Fibroblast of skin of back (primary cell): ENCODE results near the gene FREM2.

Experiments
- DNase-seq: peaks from one replicate; pipeline ENCODE4 v3.0.0-alpha.2; 2013

The FREM2 gene

DNA sequence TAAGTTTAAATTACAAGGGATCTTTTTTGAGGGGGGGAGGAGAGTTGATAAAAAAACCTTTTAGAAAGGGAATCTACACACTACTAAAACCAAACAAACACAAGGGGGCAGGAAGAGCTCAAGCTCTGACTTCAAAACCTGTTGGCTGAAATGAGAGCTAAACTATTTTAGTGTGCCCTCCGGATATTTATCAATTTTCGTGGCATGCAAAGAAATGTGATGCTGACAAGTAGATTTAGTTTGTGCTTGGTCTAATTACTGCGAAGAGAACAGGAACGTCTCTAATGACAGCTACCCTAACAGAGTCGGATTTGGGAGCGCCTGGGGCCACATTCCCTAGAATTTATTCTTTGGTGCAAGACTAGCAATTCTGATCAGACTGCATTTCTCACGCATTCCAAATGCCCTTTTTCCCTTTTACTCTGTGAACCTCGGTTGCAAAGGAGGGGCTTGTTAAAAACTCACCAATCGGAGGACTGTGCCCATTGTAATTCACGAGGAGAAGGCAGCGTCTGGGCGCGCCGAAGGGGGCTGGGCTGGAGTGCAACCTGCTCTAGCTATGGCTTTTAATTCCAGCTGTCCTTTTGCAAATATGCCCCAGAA lies 802 bp upstream of the FREM2 start:
- no peak for DNase-seq

DNA sequence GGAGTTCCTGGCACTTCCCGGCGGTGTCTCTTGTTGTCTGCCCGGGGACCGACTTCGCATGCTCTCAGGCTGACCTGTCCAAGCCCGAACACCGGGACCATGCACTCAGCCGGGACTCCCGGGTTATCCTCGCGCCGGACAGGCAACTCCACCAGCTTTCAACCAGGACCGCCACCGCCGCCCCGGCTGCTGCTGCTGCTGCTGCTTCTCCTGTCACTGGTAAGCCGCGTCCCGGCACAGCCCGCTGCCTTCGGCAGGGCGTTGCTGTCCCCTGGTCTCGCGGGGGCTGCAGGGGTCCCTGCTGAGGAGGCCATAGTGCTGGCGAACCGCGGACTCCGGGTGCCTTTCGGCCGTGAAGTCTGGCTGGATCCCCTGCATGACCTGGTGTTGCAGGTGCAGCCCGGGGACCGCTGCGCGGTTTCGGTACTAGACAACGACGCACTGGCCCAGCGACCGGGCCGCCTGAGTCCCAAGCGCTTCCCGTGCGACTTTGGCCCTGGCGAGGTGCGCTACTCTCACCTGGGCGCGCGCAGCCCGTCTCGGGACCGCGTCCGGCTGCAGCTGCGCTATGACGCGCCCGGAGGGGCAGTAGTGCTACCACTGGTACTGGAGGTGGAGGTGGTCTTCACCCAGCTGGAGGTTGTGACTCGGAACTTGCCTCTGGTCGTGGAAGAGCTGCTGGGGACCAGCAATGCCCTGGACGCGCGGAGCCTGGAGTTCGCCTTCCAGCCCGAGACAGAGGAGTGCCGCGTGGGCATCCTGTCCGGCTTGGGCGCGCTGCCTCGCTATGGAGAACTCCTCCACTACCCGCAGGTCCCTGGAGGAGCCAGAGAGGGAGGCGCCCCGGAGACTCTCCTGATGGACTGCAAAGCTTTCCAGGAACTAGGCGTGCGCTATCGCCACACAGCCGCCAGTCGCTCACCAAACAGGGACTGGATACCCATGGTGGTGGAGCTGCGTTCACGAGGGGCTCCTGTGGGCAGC lies 661 bp downstream of the FREM2 start:
- DNase-seq = no peak

- DNase-seq = no peak
These were observed 1.8 kb downstream of the FREM2 start for GRCh38 chr13:38688674-38689073.

- no peak for DNase-seq
These were observed 3.4 kb downstream of the FREM2 start for GRCh38 chr13:38690231-38690630.

DNA sequence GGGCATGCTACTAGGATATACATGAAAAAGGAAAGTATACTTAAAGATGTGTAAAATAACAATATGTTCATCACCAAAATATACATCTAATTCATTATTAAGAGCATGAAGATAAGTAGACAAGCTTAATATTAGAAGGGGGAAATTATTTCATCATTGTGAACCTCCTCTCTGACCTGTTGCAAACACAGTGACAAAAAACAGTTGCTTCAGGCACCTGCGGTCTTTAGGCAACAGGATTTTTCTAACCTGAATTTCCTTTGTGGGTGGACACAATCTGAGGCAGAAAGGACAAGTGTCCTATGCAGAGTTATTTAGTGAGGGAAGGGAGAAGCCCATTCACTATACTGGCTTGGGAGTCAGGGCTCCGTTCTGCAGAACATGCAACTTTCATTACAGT lies 6.3 kb downstream of the FREM2 start:
- DNase-seq = no peak

DNA sequence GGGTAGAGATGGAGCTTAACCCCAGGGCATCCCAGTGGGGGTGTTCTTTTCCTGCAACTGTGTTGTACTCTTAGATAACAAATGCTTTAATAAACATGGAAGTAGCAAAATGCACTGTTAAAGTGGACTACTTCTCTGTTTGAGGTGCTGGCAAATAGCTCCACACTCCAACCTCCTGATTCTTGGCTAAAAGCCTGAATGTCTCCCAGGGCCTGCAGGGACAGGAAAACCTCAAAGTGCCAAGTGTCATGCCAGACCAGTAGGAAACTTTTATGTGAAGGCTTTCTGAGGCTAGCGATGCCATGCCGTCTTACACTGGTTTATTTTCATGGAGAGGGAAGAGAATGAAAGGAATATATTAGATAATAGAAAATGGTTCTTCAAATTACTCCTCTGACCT lies 6.8 kb downstream of the FREM2 start:
- no peak for DNase-seq

GRCh38 chr13:38697197-38697596 lies 10.3 kb downstream of the FREM2 start:
- DNase-seq = no peak

GRCh38 chr13:38697628-38698333 lies 10.9 kb downstream of the FREM2 start:
- no peak for DNase-seq

DNA sequence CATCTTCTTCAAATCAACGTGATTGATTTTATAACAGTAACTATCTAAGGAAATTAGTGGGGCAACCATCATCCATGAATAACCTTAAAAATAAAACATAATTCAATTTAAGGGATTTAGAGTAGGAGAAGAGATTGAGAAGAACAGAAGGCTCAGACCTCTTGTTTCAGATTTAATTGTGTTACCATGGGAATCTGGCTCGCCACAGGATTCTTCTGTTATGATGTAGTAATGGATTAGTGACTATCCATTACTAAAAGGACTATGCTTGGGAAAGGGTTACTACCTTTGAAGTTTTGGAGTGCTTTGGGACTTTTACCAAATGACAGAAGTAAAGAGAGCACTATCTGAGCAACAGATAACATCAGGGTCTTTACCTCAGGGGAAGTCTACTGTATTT lies 13.2 kb downstream of the FREM2 start:
- no peak for DNase-seq

DNA sequence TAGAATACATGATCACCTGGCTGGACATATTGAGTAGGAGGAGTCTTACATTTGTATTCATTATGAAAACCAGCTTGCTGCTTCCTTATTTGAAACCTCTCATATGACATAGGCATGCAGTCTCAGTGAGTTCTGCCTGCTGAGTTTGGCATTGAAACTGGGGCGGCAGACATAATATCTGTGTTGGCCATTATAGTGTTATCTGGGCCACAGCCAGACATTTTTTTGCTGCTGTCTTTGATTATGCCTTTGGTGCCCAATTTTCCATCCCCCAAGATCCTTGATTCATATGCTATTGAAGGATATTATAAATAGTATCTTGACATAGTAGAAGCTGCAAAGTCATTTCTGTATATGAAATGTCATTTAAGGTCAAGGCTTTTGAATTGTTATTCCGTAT lies 15.8 kb downstream of the FREM2 start:
- no peak for DNase-seq

GRCh38 chr13:38703255-38703654 lies 16.4 kb downstream of the FREM2 start:
- no peak for DNase-seq

GRCh38 chr13:38705365-38705764 lies 18.5 kb downstream of the FREM2 start:
- DNase-seq = no peak

DNA sequence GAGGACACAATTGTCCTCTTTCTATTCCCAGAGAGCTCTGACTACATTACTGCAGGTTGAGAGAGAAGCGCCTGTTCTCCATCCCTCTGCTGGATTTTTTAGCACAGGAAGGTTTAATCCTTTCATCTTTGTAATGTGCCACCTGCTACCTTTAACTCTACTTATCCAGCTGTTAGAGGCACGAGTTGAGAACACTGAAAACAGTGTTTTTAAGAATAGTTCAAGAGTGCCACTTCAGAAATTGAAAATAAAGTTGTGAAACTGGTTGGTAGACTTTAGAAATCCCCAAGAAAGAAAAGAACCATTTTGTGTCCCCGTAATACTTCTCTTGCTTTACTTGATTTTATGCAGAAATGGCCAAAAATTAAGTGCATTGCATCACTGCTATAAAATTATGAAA lies 20.6 kb downstream of the FREM2 start:
- no peak for DNase-seq

DNA sequence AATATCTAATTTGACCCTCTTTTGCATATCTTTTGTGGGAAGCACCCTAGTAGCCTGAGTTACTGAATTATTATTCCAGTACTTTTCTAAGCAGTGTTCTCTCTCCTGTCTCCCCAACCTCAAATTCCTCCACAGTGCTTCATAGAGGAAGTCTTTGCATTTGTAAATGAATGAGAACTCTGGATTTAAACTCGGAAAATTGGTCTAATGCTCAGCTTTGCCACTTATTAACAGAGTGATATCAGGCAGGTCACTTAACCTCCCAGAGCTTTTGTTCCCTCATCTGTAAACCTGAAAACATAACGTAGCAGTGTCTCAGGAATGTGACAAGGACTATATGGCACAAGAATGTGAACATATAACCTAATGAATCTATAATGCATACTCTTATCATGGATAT lies 26.2 kb downstream of the FREM2 start:
- DNase-seq = no peak

- no peak for DNase-seq
These were observed 31.5 kb downstream of the FREM2 start for GRCh38 chr13:38718374-38718773.

DNA sequence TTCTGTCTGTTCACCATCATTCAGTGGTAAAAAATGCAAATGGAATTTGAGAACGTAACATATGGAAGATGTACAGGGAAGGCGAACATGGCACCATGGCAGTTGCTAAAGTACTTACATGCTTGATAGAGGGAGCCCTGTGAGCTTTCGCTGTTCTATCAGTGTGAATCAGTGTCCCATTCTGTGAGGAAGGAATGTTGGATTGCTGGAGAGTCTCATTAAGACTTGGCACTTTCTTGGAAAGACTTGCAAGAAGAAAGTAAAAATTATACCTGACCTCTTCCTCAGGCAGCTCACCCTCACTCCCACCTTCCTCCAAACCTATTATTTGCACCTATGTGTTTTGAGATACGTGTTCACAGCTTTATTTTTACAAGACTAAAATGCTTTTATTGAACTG lies 43.5 kb downstream of the FREM2 start:
- DNase-seq = no peak

DNA sequence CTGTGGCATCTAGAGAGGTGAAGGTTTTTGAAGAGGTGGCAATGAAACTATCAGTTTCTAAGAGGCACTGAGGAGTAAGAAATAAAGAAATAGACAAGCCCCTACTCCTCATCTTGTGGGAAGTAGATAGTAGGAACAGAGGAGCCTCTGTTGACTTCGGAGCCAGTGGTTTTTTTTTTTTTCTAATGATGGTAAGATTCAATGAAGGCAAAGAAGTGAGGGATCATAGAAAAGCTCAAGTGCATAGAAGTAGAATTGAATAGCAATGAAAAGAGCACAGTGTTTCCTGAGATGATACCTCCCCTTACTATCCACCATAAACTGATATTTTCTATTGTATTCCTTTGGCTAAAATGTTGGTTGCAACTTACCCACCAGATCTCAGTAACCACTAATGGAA lies 46.3 kb downstream of the FREM2 start:
- DNase-seq = no peak

DNA sequence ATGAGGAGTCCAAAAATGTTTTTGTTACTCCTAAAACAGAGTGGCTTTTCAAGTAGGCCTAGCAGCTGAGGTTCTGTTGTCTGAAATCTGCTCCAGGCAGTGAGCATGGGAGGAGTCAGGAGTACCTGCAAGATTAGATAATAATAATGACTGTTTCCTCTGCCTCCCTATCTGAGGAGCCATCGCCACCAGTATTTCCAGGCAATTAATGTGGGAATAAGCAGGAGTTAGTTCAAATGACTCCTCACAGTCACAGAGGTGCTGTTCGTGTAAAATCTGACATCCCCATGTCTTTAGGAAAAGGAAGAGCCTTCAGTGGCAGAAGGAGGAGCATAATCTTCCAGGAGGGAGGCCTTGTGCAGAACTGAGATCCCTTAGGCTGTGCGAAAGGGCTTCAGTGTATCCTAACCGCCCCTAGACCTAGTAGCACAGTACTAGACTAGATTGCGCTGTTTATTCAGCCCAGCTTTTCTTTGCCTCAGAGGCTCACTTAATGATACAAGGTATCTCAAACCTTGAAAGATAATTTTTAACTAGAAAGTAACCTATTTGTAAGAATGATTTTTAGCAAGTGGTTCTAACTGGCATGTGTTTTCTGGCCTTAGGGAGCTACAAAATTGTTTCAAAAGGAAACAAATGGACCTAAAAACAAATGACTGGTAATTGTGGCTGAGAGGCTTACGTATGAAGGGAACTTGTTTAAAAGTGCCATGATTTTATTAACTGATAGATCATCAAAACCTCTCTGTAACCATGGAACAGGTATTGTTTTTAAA lies 49.0 kb downstream of the FREM2 start:
- no peak for DNase-seq

DNA sequence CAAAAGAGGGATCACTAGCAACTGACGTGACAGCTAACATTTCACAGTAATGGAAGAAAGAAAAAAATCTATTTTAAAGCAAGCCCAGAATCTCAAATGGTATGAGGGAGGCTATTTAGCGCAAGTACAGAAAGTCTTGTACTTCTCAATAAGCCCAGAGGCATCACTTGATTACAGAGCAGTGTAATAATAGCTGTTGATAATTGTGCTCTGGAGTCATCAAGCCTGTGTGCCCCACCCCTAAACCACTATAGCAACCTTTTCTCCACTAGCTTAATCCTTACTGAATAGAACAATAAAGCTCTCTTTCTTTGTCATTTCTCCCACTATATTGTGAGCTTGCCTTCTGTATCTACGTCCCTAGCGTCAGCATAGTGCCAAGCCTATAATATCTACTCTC lies 56.6 kb downstream of the FREM2 start:
- no peak for DNase-seq

DNA sequence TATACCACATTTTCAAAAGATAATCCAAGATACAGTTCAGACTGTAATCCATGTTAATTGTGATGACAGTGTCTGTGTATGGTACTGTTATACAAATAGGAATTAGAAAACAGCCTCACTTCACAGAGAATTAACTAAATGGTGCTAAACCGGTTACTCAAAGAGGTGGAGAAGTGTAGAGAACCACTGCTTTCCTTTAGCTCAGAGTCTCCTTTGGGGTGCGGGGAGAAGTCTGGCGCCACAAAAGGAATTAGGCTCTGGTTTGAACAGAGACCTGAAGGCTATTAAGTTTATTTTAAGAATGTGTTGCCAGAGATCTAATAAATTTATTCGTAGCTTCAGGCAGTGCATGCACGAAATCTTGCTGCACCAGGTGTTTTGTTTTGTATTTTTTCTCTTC lies 65.8 kb downstream of the FREM2 start:
- DNase-seq = no peak

- DNase-seq = no peak
These were observed 67.0 kb downstream of the FREM2 start for GRCh38 chr13:38753878-38754277.

DNA sequence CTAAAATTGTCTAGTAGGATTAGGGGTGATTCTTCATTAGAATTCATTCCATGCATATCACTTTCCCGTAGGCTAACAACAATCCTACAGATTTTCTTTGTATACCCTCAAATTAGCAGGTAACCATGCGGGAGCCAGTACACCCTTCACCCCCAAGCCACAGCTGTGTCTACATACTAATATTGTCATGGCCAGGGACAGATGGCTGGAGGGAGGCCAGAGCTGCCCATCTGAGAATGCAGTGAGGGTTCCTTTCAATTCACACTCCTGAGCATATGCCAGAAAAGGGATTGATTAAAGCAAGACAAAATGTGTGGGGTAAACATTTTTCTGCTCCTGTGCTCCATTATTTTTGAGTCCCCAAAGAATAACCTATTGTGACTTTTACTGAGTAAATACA lies 68.9 kb downstream of the FREM2 start:
- no peak for DNase-seq

- DNase-seq = no peak
These were observed 71.4 kb downstream of the FREM2 start for GRCh38 chr13:38758277-38758676.
